Activated T-cell treated with anti-CD3 and anti-CD28 coated beads for 4 hours (primary cell): ENCODE data around the gene NUP85.
A peak's percentile ranks its signal among the peaks of the same experiment; 100 is the strongest.
"Not testable (repeated sequence)": the region's sequence is repeated elsewhere in the genome, so short reads cannot be mapped to it uniquely, and the experiment has no call there.

ENCODE experiments used
- DNase-seq: peaks from one replicate; pipeline ENCODE4 v3.0.0-alpha.2; 2020

The NUP85 gene

GRCh38 chr17:75207050-75207407 lies 1.6 kb downstream of the NUP85 start:
- DNase-seq, result not testable (repeated sequence)

DNA sequence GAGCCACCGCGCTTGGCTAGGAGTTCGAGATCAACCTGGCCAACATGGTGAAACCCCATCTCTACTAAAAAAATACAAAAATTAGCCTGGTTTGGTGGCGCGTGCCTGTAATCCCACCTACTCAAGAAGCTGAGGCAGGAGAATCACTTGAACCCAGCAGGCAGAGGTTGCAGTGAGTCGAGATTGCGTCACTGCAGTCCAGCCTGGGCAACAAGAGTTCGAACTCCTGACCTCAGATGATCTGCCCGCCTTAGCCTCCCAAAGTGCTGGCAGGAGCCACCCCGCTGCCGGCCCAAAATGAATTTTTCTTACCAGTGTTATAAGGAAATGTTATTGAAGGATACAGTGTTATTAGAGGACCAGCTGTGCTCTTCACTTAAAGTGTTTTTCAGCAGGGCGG lies 2.3 kb downstream of the NUP85 start:
- no peak for DNase-seq

DNA sequence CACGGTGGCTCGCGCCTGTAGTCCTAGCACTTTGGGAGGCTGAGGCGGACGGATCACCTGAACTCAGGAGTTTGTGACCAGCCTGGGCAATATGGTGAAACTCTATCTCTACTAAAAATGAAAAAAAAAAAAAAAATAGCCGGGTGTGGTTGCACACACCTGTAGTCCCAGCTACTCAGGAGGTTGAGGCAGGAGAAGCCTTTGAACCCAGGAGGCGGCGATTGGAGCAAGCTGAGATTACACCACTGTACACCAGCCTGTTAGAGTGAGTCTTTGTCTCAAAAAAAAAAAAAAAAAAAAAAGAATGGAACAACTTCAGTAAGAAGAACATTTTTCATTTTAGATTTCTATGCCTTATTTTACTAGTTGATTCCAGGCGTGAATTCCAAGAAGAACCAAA lies 2.7 kb downstream of the NUP85 start:
- DNase-seq, result no peak

DNA sequence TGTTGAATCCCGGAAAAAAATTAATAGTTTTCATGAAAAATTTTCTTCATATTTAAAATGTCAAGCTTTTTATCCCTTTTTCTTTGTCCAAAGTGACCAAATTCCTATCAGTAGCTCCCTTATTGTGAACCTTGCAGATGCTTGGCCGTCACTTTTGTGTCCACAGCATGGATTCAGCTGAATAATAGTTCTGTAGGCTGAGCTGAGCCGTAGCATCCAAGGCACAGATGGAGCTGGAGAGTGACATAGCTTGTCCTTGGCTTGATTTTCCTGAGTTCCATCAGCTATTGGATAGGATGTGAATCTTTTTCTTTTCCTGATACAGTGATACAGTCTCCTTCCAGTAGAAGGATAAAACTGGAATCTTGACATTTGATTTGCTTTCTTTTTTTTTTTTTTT lies 3.6 kb downstream of the NUP85 start:
- DNase-seq, result no peak

GRCh38 chr17:75218131-75218530 lies 12.7 kb downstream of the NUP85 start:
- DNase-seq, result no peak

- no peak for DNase-seq
These were observed 14.3 kb downstream of the NUP85 start for GRCh38 chr17:75219815-75220214.

DNA sequence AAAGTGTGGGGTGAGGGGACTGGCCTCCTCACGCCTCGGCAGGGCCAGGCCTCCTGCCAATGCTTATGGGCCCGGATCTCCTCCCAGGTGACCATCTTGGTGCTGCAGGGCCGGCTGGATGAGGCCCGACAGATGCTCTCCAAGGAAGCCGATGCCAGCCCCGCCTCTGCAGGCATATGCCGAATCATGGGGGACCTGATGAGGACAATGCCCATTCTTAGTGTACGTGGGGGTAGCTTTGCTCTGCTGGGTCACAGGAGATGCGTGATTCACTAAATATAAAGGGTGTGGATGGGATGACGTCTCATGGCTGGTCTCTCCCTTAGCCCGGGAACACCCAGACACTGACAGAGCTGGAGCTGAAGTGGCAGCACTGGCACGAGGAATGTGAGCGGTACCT lies 19.5 kb downstream of the NUP85 start:
- no peak for DNase-seq

- no peak for DNase-seq
These were observed 22.2 kb downstream of the NUP85 start for GRCh38 chr17:75227729-75228128.

DNA sequence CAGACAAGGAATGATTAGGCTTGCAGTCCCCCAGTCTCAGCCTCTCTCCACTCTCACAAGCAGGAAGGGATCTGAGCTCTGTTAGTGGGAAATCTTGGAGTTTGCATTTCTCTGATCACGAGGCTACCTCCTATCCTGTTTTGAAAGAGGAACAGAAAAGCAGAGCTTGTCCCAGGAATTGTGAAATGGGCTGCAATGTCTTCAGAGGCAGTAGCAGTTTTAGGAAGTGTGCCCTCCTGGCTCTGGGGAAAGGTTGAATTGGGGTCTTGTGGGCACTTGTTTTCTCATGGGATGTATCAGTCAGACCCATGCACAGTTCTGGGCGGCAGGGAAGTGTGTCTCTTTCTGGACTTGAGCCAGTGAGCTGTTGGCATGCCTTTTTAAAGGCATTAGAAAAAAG lies 22.8 kb downstream of the NUP85 start:
- no peak for DNase-seq

- no peak for DNase-seq
These were observed 23.4 kb downstream of the NUP85 start for GRCh38 chr17:75228847-75229246.

GRCh38 chr17:75231071-75231470 lies 25.6 kb downstream of the NUP85 start:
- DNase-seq, result no peak

DNA sequence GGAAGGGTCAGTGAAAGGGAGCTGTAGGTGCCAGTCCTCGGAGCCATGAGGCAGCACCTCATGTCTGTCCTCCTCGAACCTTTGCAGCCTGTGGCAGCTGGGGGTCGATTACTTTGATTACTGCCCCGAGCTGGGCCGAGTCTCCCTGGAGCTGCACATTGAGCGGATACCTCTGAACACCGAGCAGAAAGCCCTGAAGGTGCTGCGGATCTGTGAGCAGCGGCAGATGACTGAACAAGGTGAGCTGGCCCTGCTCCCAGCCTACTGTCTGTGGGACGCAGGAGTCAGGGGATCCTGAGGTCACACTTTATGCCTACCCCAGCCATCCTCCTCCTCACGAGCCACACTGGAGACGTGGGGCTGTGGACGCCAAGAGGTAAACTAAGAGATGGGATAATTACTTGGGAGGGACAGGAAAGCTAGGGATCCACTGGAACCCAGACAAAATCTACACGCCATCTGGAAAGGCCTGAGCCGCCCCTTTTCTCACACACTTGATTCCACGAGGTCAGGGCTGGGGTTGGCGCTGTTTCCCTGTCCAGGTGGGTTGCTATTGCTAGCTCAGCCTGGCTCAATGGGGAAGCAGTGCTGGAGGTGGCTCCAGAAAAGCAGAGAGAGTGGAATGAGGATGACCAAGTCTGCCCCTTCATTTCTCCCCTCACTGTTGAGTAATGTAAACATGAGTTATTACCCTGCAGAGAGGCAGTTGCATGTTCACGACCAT lies 26.4 kb downstream of the NUP85 start:
- no peak for DNase-seq

GRCh38 chr17:75232786-75233185 lies 27.3 kb downstream of the NUP85 start:
- no peak for DNase-seq

DNA sequence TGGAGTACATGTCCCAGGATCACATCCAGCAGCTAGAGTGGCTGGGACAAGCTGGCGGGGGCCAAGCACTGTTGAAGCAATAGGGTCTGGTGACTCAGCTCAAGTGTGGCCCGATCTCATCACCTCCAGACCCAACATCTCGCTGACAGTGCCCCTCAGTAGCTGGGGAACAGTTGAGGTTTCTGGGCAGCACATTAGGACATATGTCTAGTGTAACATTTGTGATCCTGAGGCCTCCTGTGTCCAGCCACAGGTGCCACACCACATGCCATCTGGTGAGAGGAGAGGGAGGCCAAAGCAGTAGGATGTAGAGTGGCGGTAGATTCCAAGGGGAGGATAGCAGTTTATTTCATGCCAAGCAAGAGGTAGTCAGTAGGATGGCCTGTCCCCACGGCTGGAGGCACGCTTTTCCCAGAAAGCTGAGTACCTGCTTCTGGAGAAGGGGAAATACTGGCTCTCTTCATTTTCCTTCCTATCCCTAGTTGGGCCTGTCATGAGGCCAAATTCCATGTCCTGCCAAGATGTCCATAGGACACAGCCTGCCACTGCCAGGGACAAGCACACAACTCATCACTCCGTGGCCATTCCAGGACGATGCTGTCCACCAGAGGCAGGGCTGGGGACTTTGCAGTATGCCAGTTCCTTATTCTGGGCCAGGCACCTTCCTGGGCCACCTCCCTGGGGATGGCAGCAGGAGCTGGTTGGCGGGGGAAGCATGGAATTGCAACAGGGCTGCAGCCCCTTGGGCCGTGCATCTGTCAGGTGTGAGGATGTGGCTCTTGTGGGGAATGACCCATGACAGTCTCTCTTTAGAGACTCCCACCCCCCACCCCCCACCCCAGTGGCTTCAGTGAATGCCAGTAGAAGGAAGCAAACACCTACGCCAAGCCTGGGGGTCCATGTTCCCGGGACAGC lies 31.9 kb downstream of the NUP85 start:
- DNase-seq, result no peak

DNA sequence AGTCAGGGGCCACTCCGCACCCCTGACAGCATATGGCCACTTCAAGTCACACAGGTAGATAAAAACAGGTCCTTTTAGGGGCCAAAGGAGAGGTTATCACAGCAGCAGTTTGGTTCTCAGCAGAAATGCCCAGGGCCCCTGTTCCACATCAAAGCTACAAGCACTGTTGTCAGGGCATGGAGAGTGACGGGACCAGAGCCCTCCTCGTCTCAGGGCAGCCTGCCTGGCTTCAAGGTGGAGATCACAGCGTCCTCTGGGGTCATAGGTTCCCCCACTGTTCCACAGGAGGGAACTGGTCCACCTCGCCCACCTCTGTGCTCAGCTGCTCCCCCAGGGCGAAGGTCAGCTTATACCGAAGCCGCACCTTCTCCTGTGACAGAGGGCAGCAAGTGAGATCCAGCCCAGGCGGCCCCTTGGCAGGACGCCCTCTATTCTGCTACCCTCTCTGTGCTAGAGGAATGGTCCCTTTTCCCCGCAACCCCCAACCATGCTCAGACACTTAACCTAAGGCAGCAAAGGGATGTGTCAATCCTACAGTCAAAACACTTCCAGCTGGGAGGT lies 32.6 kb downstream of the NUP85 start:
- no peak for DNase-seq

DNA sequence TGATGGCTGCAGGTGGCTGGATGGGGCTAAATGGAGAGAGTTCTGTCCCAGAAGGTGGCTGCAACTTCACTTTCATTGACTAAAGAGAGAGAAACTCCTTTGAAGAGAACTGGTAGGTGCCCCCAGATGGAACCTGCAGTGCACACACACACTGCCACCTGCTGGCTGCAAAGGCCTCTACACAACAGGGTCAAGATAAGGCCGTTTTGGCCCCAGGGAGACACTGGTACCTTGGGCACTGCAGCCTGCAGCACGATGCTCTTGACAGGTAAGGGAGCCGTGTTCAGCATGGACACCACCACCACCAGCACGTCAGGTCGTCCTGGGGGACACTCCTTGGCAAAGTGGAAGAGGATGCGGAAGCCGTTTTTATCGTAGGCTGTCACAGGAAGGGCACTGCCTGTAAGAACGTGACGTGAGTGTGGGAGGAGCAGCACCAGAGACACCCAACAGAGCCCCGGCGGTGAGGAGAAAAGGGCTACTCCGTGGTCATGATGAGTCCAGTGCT lies 33.3 kb downstream of the NUP85 start:
- DNase-seq, result peak; percentile 44

DNA sequence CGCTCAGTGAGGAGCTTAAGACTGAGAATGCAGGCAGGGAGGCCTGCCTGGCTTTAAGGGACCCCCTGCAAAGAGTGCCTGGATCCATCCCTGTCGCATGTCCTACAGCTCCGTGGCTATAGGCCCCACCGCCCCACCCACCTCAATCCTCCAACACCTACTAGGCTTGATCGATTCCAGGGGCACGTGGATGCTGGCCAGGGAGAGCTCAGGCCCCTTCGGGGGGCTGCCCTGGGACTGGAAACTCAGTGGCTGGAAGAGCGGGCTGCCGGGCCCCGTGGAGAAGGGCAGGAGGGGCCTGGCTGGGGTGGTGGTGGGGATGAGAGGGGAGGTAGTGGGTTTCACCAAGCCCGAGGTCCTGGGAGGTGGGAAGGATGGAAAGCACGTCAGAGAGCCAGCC lies 33.7 kb downstream of the NUP85 start:
- no peak for DNase-seq

DNA sequence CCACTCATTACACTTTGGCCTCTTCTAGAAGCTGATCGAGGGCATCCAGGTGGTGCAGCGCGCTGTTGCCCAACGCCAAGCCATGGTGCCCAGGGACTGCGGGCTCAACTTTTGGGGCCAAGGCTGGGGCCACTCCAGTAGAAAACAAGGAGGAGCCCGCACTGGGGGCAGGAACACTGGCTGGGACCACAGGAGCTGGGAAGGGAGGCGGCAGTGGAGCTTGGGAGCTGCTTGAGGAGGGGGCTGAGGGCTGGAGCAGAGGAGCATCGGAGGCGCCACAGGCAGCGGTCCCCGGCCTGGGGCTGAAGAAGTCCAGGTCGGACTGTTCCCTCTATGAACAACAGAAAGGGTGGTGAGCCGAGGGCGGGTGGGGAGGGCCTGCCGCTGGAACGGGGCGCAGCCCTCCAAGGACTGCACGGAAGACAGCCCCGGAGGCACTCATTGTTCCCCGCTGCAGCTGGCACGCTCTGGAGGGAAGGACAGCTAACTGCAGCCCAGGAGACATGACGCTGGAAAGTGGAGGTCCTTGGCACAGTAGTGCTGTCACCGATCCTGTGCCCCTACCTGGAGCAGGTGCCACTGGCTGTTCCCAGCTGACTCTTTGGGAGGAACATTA lies 34.4 kb downstream of the NUP85 start:
- DNase-seq, result no peak

- DNase-seq, result no peak
These were observed 35.1 kb downstream of the NUP85 start for GRCh38 chr17:75240394-75241142.

GRCh38 chr17:75241143-75241430 lies 35.6 kb downstream of the NUP85 start:
- no peak for DNase-seq

GRCh38 chr17:75241502-75241901 lies 36.0 kb downstream of the NUP85 start:
- DNase-seq, result no peak

DNA sequence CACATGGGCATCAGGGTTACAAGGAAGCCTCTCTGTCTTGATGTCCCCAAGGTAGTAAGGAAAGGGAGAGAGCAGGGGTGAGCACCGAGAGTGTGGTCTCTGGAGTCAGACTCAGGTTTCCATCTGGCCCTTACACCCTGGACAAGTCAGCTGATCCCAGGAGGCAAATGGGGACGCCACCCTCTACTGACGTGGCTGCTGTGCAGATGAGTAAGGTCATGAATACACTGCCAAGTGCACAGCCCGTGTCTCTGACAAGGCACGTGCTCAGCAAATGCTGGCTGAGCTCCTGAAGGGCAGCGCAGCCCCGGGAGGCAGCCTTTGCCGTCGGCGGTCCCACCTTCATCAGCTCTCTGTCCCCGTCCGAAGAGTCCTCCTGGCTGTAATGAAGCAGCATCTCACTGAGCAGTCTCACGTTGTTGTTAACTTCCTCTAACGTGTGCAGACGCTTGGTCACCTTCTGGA lies 36.5 kb downstream of the NUP85 start:
- no peak for DNase-seq
